GM11168 (cell line): ENCODE data around the gene TTI1.

Experiments
- in situ Hi-C: fragments of 300-500 bp; cut with MboI; formaldehyde crosslinking; loops from one replicate; pipeline ENCODE4 v1.12.0; 2022; ENCODE audit warnings: low sequenced_read_pairs; ENCODE audit not compliant: unreplicated experiment

Gene TTI1

GRCh38 chr20:38057351-38057972, 24.2 kb upstream of the TTI1 start:
- in situ Hi-C loops: no loop called here

GRCh38 chr20:38055848-38056247, 22.6 kb upstream of the TTI1 start:
- in situ Hi-C loops: no loop called here

- in situ Hi-C loops: no loop called here
Measured at GRCh38 chr20:38055294-38055693, 22.0 kb upstream of the TTI1 start.

GRCh38 chr20:38054647-38055046, 21.4 kb upstream of the TTI1 start:
- in situ Hi-C loops: loop anchor here (5.0 kb wide), 1 partner anchor 158 kb away; no protein-coding TSS in a partner anchor

GRCh38 chr20:38052870-38053269, 19.6 kb upstream of the TTI1 start:
- in situ Hi-C loops: loop anchor here (5.0 kb wide), 1 partner anchor 159 kb away; no protein-coding TSS in a partner anchor

GRCh38 chr20:38050686-38051085, 17.4 kb upstream of the TTI1 start:
- in situ Hi-C loops: loop anchor here (5.0 kb wide), 1 partner anchor 162 kb away; no protein-coding TSS in a partner anchor

- in situ Hi-C loops: loop anchor here (5.0 kb wide), 1 partner anchor 163 kb away; no protein-coding TSS in a partner anchor
Measured at GRCh38 chr20:38049800-38050199, 16.5 kb upstream of the TTI1 start.

- in situ Hi-C loops: no loop called here
Measured at GRCh38 chr20:38046572-38046971, 13.3 kb upstream of the TTI1 start.

GRCh38 chr20:38044685-38045084, 11.4 kb upstream of the TTI1 start:
- in situ Hi-C loops: no loop called here

GRCh38 chr20:38043512-38044300, 10.4 kb upstream of the TTI1 start:
- in situ Hi-C loops: no loop called here

- in situ Hi-C loops: no loop called here
Measured at GRCh38 chr20:38040276-38040675, 7.0 kb upstream of the TTI1 start.

- in situ Hi-C loops: no loop called here
Measured at GRCh38 chr20:38036366-38036765, 3.1 kb upstream of the TTI1 start.

GRCh38 chr20:38034961-38035360, 1.7 kb upstream of the TTI1 start:
- in situ Hi-C loops: no loop called here

- in situ Hi-C loops: no loop called here
Measured at GRCh38 chr20:38034108-38034649, 923 bp upstream of the TTI1 start.

GRCh38 chr20:38032585-38033329, 499 bp downstream of the TTI1 start:
- in situ Hi-C loops: no loop called here

GRCh38 chr20:38031957-38032356, 1.3 kb downstream of the TTI1 start:
- in situ Hi-C loops: no loop called here

GRCh38 chr20:38029453-38029852, 3.8 kb downstream of the TTI1 start:
- in situ Hi-C loops: no loop called here

- in situ Hi-C loops: no loop called here
Measured at GRCh38 chr20:38024496-38024895, 8.8 kb downstream of the TTI1 start.

GRCh38 chr20:38023181-38024001, 9.9 kb downstream of the TTI1 start:
- in situ Hi-C loops: no loop called here
